Putamen (tissue), 1 donor: ENCODE data around the gene KPNA2.
"Not testable (repeated sequence)": the region's sequence is repeated elsewhere in the genome, so short reads cannot be mapped to it uniquely, and the experiment has no call there.

Experiments
- DNase-seq: peaks from one replicate; pipeline ENCODE4 v3.0.0-alpha.2; 2016; ENCODE audit warnings: low spot score

Gene KPNA2

DNA sequence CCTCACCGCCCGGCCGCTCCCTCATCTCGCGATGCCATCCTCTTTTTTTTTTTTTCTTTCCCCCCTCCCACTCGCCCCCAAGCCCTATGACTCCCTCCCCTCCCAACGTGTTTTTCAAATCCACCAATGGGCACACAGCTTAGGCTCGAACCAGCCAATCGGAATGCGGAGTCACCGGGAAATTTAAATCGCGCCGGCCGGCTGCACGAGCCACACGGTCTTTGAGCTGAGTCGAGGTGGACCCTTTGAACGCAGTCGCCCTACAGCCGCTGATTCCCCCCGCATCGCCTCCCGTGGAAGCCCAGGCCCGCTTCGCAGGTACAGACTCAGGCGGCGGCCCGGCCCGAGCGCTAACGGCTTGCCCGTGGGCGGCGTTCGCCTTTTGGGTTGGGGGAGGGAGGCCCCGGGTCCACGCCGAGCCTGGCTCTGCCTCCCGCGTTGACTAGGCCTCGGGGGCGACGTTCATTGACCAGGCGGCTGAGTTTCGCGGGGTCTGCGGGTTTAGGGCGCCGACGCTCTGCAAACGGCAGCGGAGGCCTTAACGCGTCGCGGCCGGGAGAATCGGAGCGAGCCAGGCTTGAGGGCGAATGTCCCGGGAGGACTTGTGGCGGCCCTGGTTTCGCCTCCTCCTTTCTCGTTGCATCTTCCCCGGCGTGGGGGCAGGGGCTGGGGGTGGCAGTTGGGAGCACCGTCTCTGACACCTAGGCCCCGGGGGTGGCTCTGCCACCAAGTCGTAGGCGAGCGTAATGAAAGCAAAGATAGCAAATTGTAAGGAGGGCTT is at the start of gene KPNA2:
KPNA2 (plus strand) TSS at position 213 of the 781 bp plus-strand sequence. CDS start 1,398 bp downstream, outside the sequence.
- peak; percentile 61 for DNase-seq

DNA sequence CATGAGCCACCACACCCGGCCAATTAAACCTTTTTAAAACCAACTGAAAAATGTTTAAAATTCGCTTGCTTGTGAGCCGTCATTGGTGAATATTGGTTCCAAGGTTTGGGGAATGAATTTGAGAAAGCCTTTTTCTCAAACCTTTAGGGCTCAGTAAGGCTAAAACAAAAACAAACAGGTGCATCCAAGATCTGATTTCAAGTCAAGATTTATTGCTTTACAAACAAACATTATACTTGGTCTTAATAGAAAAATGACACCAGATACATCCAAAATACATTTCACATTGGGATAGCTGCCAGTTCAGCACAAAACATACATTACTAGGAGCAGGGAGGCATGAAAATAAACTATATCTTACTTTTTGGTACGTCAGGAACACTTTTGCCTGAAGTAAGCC is 44.6 kb upstream of the KPNA2 start:
- DNase-seq = no peak

DNA sequence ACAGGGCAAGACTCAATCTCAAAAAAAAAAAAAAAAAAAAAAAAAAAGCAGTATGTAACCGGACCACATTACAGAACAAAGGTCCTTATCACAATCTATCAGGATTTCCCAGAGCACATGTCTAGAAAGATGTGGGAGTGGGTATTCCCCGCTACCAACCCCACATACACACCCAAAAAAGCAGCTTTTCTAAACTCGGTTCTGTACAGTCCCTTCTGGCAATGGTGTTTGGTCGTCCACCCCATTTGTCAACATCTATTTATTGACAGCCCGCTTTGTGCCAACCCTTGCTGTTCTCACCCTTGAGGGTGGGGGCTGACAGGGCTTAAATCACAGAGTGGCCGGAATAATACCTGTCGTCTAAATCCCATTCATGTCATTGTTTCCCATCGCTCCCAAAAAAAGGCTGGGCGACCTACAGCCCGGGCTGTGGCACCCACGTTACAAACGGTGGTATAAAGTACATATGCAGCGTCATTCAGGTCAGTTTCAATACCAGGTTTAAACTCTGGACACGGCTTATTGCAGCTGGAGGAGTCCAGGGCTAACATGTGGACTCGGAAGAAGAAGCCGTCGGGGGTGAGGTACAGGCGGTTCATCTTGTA is 42.9 kb upstream of the KPNA2 start:
- DNase-seq = no peak

DNA sequence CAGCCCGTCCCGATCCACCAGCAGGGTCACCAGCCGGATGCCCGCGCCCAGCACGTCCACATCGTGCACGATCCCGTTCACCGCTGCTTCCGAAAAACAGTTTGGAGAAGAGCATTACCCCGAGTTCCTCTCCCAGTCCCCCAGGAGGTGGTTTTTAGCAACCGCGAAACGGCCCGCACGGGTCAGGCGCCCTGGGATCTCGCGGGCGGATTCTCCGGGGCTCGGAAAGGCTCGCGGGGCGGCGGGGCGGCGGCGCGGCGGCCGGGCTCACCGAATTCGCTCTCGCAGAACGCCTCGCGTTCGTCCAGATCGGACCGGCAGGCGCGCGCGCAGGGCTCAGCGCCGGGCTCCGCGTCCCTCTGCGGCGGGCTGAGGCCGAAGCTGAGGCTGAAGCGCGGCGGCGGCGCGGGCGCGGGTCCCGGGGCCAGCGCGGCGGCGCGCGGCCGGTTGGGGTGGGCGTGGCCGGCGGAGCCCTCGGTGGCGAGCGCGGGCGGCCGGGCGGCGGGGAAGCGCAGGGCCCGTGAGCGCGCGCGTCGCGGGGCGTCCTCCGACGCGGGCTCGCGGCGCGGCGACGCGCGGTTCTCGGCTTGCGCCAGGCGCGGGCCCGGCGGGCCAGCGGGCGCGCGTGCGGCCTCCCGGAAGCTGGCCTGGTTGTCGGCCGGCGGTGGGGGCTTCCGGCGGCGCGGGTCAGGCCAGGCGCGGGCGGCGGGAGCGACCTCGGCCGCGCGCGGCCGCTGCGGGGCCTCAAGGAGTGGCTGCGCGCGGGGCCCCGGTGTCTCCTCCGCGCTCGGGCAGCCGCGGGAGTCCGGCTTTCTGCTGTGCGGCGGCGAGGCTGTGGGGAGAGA is 42.2 kb upstream of the KPNA2 start:
- DNase-seq = peak; percentile 89

DNA sequence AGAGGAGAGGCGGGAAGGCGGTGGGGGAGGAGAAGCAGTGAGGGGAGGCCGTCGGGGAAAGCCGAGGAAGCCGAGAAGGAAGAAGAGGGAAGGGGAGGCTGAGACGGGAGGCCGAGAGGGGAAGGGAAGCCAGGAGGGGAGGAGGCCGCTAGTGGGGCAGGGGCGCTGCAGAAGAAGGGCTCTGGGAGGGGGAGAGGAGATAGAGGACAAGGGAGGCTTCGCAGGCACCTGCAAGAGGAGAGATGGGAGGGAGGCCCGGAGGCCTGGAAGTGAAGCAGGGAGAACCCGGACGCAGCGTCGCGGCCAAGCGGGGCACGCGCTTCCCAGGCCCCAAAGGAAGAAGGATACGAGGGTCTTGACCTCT is 41.6 kb upstream of the KPNA2 start:
- no peak for DNase-seq

DNA sequence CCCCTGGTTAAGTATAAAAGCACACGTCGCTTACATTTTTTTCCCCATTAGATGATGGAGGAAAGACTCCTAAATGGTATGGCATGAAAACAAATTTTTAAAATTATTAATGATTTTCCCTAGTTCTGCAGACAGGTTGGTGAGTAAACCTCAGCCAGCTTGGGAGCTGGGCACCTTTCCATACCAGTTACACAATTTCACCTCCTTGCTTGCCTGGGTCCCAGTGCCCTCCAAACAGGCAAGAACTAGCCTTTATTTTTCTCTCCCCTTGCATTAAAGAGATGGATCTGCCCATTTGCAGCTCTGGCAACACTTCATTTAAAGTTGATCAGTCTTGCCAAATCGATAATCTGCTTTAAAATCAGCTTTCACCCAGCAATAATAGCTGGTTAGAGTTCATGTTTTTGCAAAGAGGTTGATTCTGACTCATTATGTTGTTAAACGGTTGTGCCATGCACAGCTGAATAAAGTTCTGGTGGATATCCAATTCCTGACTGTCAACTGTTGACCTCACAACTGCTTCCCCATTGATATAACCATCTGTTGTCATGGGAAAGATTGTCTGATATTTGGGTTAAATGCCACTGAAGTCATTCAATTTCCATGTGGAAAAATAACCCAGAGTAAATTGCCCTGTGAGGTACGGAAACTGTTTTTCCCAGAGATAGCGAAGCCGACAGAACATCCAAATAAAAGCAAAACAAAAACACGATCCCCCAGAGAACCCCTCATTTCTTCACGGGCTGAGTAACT is 40.5 kb upstream of the KPNA2 start:
- DNase-seq = no peak

DNA sequence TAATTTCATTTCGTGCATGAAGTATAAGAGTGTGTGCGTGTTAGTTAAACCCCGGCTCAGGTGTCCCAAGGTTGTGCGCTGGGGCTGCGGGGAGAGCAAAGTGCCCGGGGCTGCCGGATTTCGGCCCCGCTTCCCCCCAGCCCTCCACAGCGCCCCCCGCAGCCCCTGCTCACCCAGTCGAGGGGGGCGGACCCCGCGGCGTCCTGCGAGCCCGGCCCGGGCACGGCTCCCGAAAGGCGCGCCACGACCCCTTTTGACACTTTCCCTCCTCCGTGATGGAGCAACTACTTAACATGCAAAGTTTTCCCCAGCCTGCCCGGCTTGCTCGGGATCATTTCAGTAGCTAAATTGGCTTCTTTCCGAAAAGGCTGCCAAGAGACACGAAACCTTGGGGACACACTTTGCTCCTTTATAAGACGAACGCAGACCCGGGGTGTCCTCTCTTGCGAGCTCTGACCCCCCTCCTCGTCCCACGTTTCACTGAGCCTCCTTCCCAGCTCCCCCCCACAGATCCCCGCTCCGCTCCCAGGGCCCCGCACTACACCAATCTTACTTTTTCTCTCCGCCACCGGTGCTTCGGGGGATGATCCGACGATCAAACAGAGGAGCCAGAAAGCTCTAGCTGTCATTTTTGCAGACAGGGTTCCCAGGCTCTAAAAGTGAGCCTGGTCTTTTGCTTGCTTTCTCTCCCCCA is 39.8 kb upstream of the KPNA2 start:
- DNase-seq = no peak

DNA sequence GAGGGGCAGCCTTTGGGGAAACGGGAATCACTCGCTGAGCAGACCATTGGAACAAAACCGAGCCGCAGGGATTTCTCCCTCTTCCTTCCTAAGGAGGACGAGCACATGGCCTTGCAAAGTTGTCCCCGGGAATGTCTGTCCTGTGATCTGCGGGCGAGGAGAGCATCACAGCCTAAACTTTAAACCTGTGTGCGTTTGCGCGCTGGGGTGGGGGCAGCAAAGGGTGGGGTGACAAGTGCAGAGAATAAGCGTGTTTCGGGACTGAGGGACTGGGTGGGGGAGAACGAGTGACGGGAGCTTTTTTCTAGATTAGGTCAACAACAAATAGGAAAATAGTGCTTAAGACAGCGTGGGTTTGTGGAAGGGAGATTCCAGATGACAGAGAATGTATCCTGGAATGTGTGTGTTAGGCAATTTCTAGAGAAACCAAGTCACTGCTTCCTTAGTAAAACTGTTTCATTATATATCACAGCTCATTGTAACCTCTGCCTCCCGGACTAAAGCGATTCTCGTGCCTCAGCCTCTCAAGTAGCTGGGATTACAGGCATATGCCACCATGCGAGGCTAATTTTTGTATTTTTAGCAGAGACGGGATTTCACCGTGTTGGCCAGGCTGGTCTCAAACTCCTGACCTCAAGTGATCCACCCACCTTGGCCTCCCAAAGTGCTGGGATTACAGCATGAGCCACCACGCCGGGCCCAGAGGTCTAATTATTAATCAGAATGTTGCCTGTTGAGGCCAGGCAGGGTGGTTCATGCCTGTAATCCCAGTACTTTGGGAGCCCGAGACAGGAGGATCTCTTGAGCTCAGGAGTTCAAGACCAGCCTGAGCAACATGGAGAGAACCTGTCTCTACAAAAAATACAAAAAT is 39.0 kb upstream of the KPNA2 start, which contains the start of gene C17orf58:
C17orf58 (minus strand) TSS at position 169 of the 871 bp plus-strand sequence. CDS start 271 bp downstream, outside the sequence.
- not testable (repeated sequence) for DNase-seq

DNA sequence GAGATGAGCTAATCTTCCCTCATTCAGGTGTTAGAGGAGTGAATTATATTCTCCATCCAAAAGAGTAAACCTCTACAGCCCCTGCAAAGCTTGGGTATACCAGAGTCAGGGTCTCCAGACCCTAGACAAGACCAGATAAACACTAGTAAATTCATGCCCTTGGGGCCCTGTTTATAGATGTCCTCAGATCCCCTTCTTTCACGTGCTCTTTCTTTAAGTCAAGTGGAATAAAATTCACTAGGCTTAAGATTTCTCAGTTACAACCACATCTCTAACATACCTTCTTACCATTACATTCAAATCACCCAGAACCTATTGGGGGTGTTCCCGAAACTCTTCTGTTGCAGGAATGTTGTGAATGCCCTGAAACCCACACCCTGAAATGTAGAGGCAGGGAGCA is 37.1 kb upstream of the KPNA2 start:
- DNase-seq = no peak

DNA sequence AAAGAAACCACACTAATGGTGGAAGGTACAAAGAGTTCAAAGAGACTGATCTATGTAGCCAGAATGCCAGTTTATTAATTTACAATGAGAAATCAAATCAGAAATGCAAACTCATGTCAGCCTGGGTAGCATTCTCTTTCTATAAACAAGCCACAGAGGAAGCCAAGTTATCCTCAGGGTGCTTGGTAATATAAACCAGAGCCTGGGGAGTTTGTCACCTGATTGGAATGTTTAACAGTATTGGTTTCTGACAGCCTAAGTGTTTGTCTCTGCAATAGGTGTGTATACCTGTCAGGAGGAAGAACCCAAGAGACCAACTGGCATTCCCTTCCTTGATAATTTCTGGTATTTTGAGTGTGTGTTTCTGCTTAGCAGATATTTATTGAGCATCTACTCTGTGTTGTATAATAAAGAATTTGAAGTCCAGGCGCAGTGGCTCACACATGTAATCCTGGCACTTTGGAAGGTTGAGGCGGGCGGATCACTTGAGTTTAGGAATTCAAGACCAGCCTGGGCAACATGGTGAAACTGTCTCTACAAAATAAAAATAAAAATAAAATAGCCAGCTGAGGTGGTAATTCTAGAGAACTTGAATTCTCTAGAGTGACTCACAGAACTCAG is 36.1 kb upstream of the KPNA2 start:
- no peak for DNase-seq

DNA sequence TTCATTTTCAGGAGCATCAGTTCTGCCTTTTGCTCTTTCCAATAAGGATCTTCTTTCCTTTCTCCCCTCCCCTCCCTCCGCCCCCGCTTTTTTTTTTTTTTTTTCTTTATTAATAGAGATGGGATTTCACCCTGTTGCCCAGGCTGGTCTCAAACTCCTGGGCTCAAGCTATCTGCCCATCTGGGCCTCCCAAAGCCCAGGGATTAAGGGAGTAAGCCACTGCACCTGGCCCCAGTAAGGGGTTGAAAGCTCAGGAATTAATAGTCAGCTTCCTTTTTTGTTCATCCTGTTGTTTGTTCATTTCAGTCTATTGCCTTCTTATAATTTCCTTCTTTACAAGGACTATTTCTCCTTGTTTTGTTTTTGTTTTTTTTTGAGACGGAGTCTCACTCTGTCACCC is 31.3 kb upstream of the KPNA2 start:
- DNase-seq = no peak

DNA sequence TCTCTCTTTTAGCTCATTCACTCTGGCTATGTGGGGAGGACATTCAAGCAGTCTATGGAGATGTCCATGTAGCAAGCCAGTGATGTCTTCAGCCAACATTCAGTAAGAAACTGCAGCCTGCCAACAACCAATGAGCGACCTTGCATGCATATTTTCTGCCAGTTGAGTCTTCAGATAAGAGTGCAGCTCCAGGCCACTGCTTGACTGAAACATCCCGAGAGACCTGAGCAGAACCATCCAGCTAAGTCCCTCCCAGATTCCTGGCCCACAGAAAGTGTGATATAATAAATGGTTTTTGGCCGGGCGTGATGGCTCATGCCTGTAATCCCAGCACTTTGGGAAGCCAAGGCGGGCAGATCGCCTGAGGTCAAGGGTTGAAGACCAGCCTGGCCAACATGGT is 28.7 kb upstream of the KPNA2 start:
- DNase-seq = no peak

DNA sequence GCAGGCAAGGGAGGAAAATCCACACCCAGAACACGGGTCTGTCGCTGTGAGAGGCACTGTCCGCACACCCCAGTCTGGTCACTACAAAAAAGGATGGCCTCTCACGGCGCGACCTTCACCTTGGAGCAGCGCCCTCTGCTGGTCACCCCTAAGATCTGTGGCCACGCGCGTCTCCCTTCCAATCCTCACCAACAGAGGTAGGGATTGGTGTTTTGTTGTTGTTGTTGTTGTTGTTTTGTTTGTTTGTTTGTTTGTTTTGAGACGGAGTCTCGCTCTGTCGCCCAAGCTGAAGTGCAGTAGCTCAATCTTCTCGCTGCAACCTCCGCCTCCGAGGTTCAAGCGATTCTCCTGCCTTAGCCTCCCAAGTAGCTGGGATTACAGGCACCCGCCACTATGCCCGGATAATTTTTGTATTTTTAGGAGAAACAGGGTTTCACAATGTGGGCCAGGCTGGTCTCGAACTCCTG is 24.3 kb upstream of the KPNA2 start:
- peak; percentile 11 for DNase-seq

DNA sequence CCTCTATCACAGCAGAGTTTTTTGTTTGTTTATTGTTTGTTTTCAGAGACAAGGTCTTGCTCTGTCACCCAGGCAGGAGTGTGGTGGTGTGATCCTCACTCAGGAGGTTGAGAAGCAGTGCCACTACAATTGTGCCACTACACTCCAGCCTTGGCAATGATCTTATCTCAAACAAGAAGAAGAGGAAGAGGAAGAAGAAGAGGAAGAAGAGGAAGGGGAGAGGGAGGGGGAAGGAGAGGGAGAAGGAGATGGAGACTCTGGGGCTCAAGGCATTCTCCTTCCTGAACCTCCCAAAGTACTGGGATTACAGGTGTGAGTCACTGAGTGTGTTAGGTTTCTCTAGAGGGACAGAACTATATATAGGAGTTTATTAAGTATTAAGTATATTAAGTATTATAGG is 22.1 kb upstream of the KPNA2 start:
- no peak for DNase-seq

DNA sequence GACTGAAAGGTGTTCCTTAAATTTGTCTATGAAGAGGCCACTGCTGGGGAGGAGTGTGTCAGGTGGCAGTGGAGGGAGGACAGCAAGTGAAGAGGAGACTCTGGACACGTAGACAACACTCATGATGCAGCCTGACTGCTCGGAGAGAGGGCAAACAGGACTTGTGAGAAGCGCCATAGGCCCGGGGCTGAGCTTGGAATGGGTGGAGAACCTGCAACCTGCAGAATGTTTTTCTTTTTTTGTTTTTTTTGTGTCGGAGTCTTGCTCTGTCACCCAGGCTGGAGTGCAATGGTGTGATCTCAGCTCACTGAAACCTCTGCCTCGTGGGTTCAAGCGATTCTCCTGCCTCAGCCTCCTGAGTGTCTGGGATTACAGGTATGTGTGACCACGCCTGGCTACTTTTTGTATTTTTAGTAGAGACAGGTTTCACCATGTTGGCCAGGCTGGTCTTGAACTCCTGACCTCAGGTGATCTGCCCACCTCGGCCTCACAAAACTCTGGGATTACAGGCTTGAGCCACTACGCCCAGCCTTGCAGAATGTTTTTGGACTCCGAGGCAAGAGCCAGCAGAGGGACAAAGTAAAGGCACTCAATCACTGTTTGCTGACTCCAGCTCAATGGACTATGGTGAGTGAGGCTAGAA is 20.3 kb upstream of the KPNA2 start:
- no peak for DNase-seq

DNA sequence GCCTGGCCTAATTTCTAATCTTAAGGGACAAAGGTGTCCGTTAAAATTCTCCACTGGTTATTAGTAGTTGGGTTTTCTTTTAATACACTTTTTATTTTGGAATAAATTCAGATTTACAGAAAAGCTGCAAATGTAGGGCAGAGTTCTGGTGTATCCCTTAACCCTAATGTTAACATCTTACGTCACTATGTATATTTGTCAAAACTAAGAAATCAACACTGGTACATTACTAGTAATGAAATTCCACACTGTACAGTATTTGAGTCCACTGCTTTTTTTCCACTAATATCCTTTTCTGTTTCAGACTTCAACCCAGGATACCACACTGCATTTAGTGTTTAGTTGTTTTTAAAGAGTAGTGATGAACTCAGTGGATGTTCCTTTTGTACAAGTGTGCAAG is 18.7 kb upstream of the KPNA2 start:
- no peak for DNase-seq

DNA sequence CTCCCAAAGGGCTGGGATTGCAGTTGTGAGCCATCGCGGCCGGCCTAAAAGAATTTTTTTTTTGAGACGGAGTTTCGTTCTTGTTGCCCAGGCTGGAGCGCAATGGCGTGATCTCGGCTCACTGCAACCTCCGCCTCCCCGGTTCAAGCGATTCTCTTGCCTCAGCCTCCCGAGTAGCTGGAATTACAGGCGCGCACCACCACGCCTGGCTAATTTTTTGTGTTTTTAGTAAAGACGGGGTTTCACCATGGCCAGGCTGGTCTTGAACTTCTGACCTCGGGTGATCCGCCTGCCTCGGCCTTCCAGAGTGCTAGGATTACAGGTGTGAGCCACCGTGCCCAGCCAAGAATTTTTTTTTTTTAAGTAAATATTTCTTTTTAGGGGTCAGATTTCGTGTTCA is 17.0 kb upstream of the KPNA2 start:
- not testable (repeated sequence) for DNase-seq

DNA sequence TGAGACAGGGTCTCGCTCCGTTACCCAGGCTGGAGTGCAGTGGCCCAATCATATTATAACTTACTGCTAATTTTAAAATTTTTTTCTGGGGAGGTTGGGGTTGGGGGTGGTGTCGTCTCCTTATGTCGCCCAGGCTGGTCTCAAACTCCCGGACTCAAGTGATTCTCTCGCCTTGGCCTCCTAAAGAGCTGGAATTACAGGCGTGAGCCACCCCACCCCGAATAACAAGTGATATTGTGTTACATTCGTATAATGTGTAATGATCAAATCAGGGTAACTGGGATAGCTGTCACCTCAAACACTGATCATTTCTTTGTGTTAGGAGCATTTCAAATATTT is 16.2 kb upstream of the KPNA2 start:
- DNase-seq = no peak

DNA sequence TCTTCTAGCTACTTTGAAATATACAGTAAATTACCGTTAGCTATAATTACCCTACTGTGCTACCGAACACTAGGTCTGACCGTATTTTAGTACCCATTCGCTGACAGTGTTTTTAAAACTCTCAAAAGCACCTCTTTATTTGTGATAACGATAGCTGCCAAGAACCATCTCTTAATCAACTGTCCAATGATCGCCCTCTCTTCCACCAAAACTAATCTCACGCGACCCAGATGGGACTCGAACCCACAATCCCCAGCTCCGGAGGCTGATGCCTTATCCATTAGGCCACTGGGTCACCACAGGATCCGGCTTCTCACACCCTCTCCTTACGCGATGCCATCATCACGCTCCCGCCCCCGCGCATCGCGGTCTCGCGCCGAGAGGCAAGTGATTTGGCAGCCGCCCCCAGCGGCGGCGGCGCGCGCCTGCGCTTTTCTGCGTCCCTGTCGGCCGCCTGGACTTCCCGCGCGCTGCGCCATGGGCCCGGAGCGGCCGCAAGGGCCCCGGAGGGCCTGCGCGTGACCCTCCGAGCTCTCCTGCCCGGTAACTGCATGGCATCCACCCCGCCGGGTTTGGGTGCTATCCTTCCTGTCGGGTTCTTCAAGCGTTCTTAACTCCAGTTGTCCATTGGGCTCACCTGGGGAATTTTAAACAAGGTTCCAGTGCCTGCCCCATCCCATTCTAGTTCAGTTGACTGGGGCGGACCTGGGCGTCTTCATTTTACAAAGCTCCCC is 15.7 kb upstream of the KPNA2 start:
- peak; percentile 98 for DNase-seq
